ENCODE data around the gene SCPEP1. TPM values are rescaled to one million over a fixed set of nuclear protein-coding genes. Genes with fewer than 3 reads are reported as not detected.

Gene SCPEP1
- total RNA-seq, 1 experiment from 2014 or later = 19.4 TPM

- Histone ChIP-seq H3K79me2 (ENCODE audit: low read depth) (no peaks in the 10 kb centered on the region), H3K9me3 (ENCODE audit: insufficient read depth, low read depth) (peaks cover 27% of the 10 kb centered on the region), H2AFZ (no peak overlapping the region), H4K20me1 (ENCODE audit: insufficient read depth) (no peaks in the 10 kb centered on the region), H3K36me3 (ENCODE audit: low read depth) (peaks cover 34% of the 10 kb centered on the region), H3K4me3 (no peak overlapping the region), H3K27me3 (ENCODE audit: insufficient read depth, low read depth) (no peaks in the 10 kb centered on the region), H3K4me1 (replicated peaks; ENCODE audit: insufficient read depth) (peaks cover 19% of the 10 kb centered on the region), H3K27ac (no peak overlapping the region), H3K4me2 (no peak overlapping the region), H3F3A (ENCODE audit: insufficient read depth, low read depth) (peaks cover 15% of the 10 kb centered on the region; the same call in 1 of the 2 replicates), H3K9me2 (ENCODE audit: insufficient read depth) (no peaks in the 10 kb centered on the region)
- POLR2A ChIA-PET (ENCODE audit: unreplicated experiment) = no interaction called here
- CTCF ChIA-PET = no interaction called here
- BruUV-seq (replicated peaks) = no TSS peak
- intact Hi-C loops (cut with micrococcal nuclease; ENCODE audit: unreplicated experiment) = no loop called here
- TF ChIP-seq EZH2 (IDR thresholded peaks at IDR 0.05; ENCODE audit: low read depth) (no peak), CTCF (conservative IDR thresholded peaks at IDR 0.05) (no peak)
- DNase-seq = no peak
Measured at GRCh38 chr17:56934280-56934679, 43.7 kb upstream of the SCPEP1 start.

- Histone ChIP-seq H3K36me3 (ENCODE audit: low read depth) (peaks cover 39% of the 10 kb centered on the region), H3K9me3 (ENCODE audit: insufficient read depth, low read depth) (peaks cover 16% of the 10 kb centered on the region), H3K4me2 (no peak overlapping the region), H3K79me2 (ENCODE audit: low read depth) (no peaks in the 10 kb centered on the region), H3K27me3 (ENCODE audit: insufficient read depth, low read depth) (no peaks in the 10 kb centered on the region), H3K9me2 (ENCODE audit: insufficient read depth) (no peaks in the 10 kb centered on the region), H2AFZ (no peak overlapping the region), H3K4me1 (replicated peaks; ENCODE audit: insufficient read depth) (peaks cover 19% of the 10 kb centered on the region), H3K4me3 (no peak overlapping the region), H3K27ac (no peak overlapping the region), H3F3A (ENCODE audit: insufficient read depth, low read depth) (peaks cover 15% of the 10 kb centered on the region; the same call in 1 of the 2 replicates), H4K20me1 (ENCODE audit: insufficient read depth) (no peaks in the 10 kb centered on the region)
- ChIA-PET CTCF (no interaction called here), POLR2A (ENCODE audit: unreplicated experiment) (interaction anchor here (0.7 kb wide), 1 partner anchor 141 kb away, joined by 8 read pairs; no protein-coding TSS in a partner anchor)
- no peak for DNase-seq
- no TSS peak for BruUV-seq (replicated peaks)
- no peak for TF ChIP-seq EZH2 (IDR thresholded peaks at IDR 0.05; ENCODE audit: low read depth)
- TF ChIP-seq CTCF (conservative IDR thresholded peaks at IDR 0.05) = no peak
- intact Hi-C loops (cut with micrococcal nuclease; ENCODE audit: unreplicated experiment) = no loop called here
Measured at GRCh38 chr17:56935461-56935860, 42.5 kb upstream of the SCPEP1 start.

GRCh38 chr17:56936697-56937322, 41.1 kb upstream of the SCPEP1 start:
- DNase-seq = no peak
- peaks cover 7% of the 10 kb centered on the region for H3K9me3 ChIP-seq (ENCODE audit: insufficient read depth, low read depth)
- H3K79me2 ChIP-seq (ENCODE audit: low read depth) = no peaks in the 10 kb centered on the region
- no peak overlapping the region for H3K27ac ChIP-seq
- H3F3A ChIP-seq (ENCODE audit: insufficient read depth, low read depth) = peaks cover 15% of the 10 kb centered on the region
- no peaks in the 10 kb centered on the region for H3K9me2 ChIP-seq (ENCODE audit: insufficient read depth)
- no peak overlapping the region for H3K4me3 ChIP-seq
- H3K4me2 ChIP-seq = no peak overlapping the region
- TF ChIP-seq CTCF (conservative IDR thresholded peaks at IDR 0.05) (no peak), EZH2 (IDR thresholded peaks at IDR 0.05; ENCODE audit: low read depth) (no peak)
- H3K27me3 ChIP-seq (ENCODE audit: insufficient read depth, low read depth) = no peaks in the 10 kb centered on the region
- no peaks in the 10 kb centered on the region for H4K20me1 ChIP-seq (ENCODE audit: insufficient read depth)
- no TSS peak for BruUV-seq (replicated peaks)
- ChIA-PET POLR2A (ENCODE audit: unreplicated experiment) (no interaction called here), CTCF (no interaction called here)
- H3K4me1 ChIP-seq (replicated peaks; ENCODE audit: insufficient read depth) = peaks cover 19% of the 10 kb centered on the region
- intact Hi-C loops (cut with micrococcal nuclease; ENCODE audit: unreplicated experiment) = no loop called here
- H3K36me3 ChIP-seq (ENCODE audit: low read depth) = peaks cover 48% of the 10 kb centered on the region
- no peak overlapping the region for H2AFZ ChIP-seq

All from PC-9 (cell line).